Gastrocnemius medialis (tissue), 4 donors: Measurements from ENCODE around the gene CFAP54. TPM values are rescaled to one million over a fixed set of nuclear protein-coding genes. Genes with fewer than 3 reads are reported as not detected.

Source experiments
- ATAC-seq, 2 donors: fragments of 150-250 bp; one replicate each; pipeline ENCODE4 v1.9.1; 2016
- DNase-seq, 2 donors: peaks; one replicate each; pipeline ENCODE4 v3.0.0-alpha.2; 2019
- H3K27ac ChIP-seq, 4 donors: fragments of 200-600 bp; sonication (generic); 1 replicate in 1 of 4; 2 replicates in 3 of 4; pipeline ENCODE4 v1.5.1; 2016 to 2018; ENCODE audit warnings: mild to moderate bottlenecking in 2 of 4, moderate library complexity in 1 of 4
- H3K27me3 ChIP-seq, 3 donors: fragments of 200-600 bp; sonication (generic) in 2 of 3; 1 replicate in 1 of 3; 2 replicates in 2 of 3; pipeline versions ENCODE4 v1.5.1 to v1.6.0; 2016 to 2019; ENCODE audit warnings: mild to moderate bottlenecking in 1 of 3, moderate library complexity in 1 of 3
- H3K36me3 ChIP-seq, 2 donors: fragments of 200-600 bp; sonication (generic) in 1 of 2; one replicate each; pipeline ENCODE4 v1.5.1; 2017 to 2018
- H3K4me1 ChIP-seq, 2 donors: fragments of 200-600 bp; sonication (generic) in 1 of 2; one replicate each; pipeline ENCODE4 v1.5.1; 2016 to 2017; ENCODE audit warnings: mild to moderate bottlenecking in 2 of 2
- H3K4me3 ChIP-seq, 4 donors: fragments of 200-600 bp; sonication (generic) in 3 of 4; 1 replicate in 1 of 4; 2 replicates in 3 of 4; pipeline ENCODE4 v1.5.1; 2016 to 2019; ENCODE audit warnings: mild to moderate bottlenecking in 2 of 4
- H3K9me3 ChIP-seq, 3 donors: fragments of 200-600 bp; sonication (generic) in 2 of 3; 1 replicate in 1 of 3; 2 replicates in 2 of 3; pipeline ENCODE4 v1.5.1; 2016 to 2019
- CTCF ChIP-seq, 5 experiments: fragments of 450-650 bp in 3 of 5; fragments of 200-600 bp in 2 of 5; sonication (generic) in 2 of 5; IDR thresholded peaks in 4 of 5; conservative IDR thresholded peaks in 1 of 5; 1 replicate in 4 of 5; 2 replicates in 1 of 5; pipeline ENCODE4 v1.5.1; 2016 to 2019; ENCODE audit warnings: antibody characterized with exemption in 5 of 5, mild to moderate bottlenecking in 3 of 5, moderate library complexity in 3 of 5
- POLR2A ChIP-seq, 2 donors: fragments of 450-650 bp; IDR thresholded peaks; one replicate each; pipeline ENCODE4 v1.6.1; 2017; ENCODE audit warnings: antibody characterized with exemption in 2 of 2, mild to moderate bottlenecking in 2 of 2, moderate library complexity in 2 of 2
- in situ Hi-C, 4 donors: fragments of 200-750 bp; cut with MboI; loops; one replicate each; pipeline versions ENCODE4 v1.15.0 to v1.8.0; 2017; ENCODE audit warnings: low sequenced_read_pairs in 4 of 4
- intact Hi-C: fragments of 100-400 bp; cut with DNase I; formaldehyde crosslinking; loops from one replicate; pipeline ENCODE4 v1.15.1; 2023; ENCODE audit warnings: low total_unique reads
- total RNA-seq, 4 donors: library from RNA; depleted of rRNA; stranded (reverse); fragments of >200 nt; gene quantifications; one replicate each; pipeline versions ENCODE4 v1.1.0 to v1.2.3, GENCODE V29; 2016

Gene CFAP54
- total RNA-seq, 4 donors from 2014 or later, result not detected

DNA sequence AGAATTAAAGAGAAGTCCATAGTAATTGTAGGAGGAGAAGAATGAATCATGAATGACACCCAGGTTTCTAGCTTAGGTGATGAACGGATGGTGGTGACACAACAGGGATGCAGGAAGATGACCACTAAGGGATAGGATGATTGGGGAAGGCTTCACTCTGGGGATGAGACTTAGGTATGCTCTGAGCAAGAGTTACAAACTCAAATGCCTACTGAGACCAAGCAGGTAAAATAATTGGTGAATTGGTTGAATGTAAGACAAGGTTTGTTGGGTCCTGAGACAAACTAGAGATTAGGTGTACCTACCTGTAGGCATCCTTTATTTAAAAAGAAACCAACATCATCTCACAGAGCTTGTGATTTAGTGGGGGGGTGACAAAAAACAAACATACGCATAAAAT, 116.3 kb downstream of the CFAP54 start:
- in situ Hi-C loops (no loop called here), intact Hi-C loops (no loop called here)
- TF ChIP-seq POLR2A (IDR thresholded peaks at IDR 0.05) (no peak), CTCF (IDR thresholded peaks at IDR 0.05 in 4 of 5, conservative IDR thresholded peaks at IDR 0.05 in 1 of 5) (no peak)
- Histone ChIP-seq H3K36me3 (no peaks in the 10 kb centered on the region), H3K27ac (no peak overlapping the region), H3K9me3 (no peaks in the 10 kb centered on the region), H3K27me3 (no peaks in the 10 kb centered on the region), H3K4me1 (no peaks in the 10 kb centered on the region), H3K4me3 (no peak overlapping the region)
- DNase-seq (no peak), ATAC-seq (no peak)

- Histone ChIP-seq H3K4me1 (no peaks in the 10 kb centered on the region), H3K27me3 (no peaks in the 10 kb centered on the region), H3K36me3 (no peaks in the 10 kb centered on the region), H3K9me3 (no peaks in the 10 kb centered on the region), H3K27ac (no peak overlapping the region), H3K4me3 (no peak overlapping the region)
- intact Hi-C loops, result no loop called here
- no peak for ATAC-seq
- in situ Hi-C loops, result no loop called here
- TF ChIP-seq CTCF (IDR thresholded peaks at IDR 0.05 in 4 of 5, conservative IDR thresholded peaks at IDR 0.05 in 1 of 5) (no peak), POLR2A (IDR thresholded peaks at IDR 0.05) (no peak)
- no peak for DNase-seq
These were observed 116.8 kb downstream of the CFAP54 start for GRCh38 chr12:96606134-96606533.

DNA sequence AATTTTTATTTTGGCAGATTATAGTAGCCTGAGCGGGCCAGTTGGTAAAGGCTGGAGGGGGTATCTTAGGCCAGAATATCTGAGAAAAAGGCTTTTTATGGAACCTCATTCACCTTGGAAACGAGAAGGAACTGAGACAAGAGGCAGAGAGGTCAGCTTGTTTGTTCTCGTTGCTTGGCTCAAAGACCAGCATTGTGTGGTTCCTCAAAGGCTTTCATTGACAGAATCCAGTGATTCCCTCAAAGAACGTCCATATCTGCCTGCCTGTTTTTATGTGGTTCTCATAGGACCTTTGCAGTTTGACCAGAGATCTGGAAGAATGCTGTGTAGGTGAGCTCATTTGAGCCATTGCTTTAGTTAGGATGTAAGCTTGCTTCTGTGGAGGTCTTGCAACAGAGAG, 117.3 kb downstream of the CFAP54 start:
- Histone ChIP-seq H3K36me3 (no peaks in the 10 kb centered on the region), H3K4me1 (no peaks in the 10 kb centered on the region), H3K4me3 (no peak overlapping the region), H3K9me3 (no peaks in the 10 kb centered on the region), H3K27ac (no peak overlapping the region), H3K27me3 (no peaks in the 10 kb centered on the region)
- intact Hi-C loops, result no loop called here
- no peak for TF ChIP-seq CTCF (IDR thresholded peaks at IDR 0.05 in 4 of 5, conservative IDR thresholded peaks at IDR 0.05 in 1 of 5)
- no peak for TF ChIP-seq POLR2A (IDR thresholded peaks at IDR 0.05)
- no peak for ATAC-seq
- DNase-seq, result no peak
- in situ Hi-C loops, result no loop called here

DNA sequence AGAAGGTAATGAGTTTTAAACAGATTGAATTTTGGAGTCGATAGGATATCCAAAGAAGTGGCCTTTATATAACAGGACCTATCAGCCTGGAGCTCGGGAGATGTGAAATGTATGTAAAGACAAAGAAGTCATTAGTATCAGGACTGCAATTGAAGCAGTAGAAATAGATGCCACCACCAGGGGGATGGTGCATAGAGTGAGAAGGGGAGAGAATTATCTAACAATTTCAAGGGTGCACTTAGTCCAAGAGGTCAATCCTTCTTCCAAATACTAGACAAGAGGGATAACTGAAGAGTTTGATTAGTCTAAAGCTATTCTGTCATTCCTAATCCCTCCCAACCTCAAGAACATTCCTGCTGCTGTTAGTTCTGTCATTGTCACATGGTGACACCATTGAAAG, 127.8 kb downstream of the CFAP54 start:
- Histone ChIP-seq H3K27me3 (no peaks in the 10 kb centered on the region), H3K4me1 (no peaks in the 10 kb centered on the region), H3K4me3 (no peak overlapping the region), H3K9me3 (no peaks in the 10 kb centered on the region), H3K27ac (no peak overlapping the region), H3K36me3 (no peaks in the 10 kb centered on the region)
- intact Hi-C loops (no loop called here), in situ Hi-C loops (no loop called here)
- ATAC-seq (no peak), DNase-seq (no peak)
- TF ChIP-seq POLR2A (IDR thresholded peaks at IDR 0.05), result no peak
- TF ChIP-seq CTCF (IDR thresholded peaks at IDR 0.05 in 4 of 5, conservative IDR thresholded peaks at IDR 0.05 in 1 of 5), result no peak

DNA sequence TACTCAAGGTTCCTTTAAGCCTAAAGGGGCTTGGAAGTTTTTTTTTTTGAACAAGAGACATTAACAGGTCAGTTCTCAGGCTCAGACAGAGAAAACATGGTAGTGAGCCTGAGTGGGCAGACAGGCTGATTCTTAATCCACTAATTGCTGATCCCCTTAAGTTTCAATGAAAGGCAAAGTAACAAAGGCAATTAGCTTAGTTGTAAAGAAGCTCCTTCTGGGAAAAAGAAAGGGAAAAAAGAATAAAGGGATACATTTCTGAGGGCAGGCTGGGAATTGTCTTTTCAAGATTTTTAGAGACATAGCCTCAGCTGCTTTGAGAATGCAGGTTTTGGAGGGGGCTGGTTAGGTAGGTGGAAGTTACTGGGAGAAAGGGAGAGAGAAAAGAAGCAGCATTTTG, 133.8 kb downstream of the CFAP54 start:
- no peaks in the 10 kb centered on the region for H3K27me3 ChIP-seq
- intact Hi-C loops (no loop called here), in situ Hi-C loops (no loop called here)

More for the DNA sequence above, 133.8 kb downstream of the CFAP54 start:
- Histone ChIP-seq H3K4me3 (no peak overlapping the region), H3K36me3 (no peaks in the 10 kb centered on the region), H3K9me3 (no peaks in the 10 kb centered on the region), H3K27ac (no peak overlapping the region), H3K4me1 (no peaks in the 10 kb centered on the region)
- TF ChIP-seq CTCF (IDR thresholded peaks at IDR 0.05 in 4 of 5, conservative IDR thresholded peaks at IDR 0.05 in 1 of 5), result no peak
- TF ChIP-seq POLR2A (IDR thresholded peaks at IDR 0.05), result no peak
- DNase-seq (no peak), ATAC-seq (no peak)
